Spinal cord (tissue), 10 donors: Measurements from ENCODE around the gene FZD1. TPM values are rescaled to one million over a fixed set of nuclear protein-coding genes. Genes with fewer than 3 reads are reported as not detected.

Experiments
- DNase-seq, 6 donors: peaks; one replicate each; pipeline versions ENCODE4 v3.0.0 to v3.0.0-alpha.2; 2013 to 2015; ENCODE audit warnings: low spot score in 6 of 6, low read depth in 4 of 6
- H3K27ac ChIP-seq: one replicate; pipeline ENCODE4 v1.5.1; 2013; ENCODE audit warnings: low read depth, low read length, control low read depth
- H3K27me3 ChIP-seq: one replicate; pipeline ENCODE4 v1.6.1; 2013; ENCODE audit warnings: low read length; ENCODE audit not compliant: control insufficient read depth, insufficient read depth
- H3K36me3 ChIP-seq: one replicate; pipeline ENCODE4 v1.6.1; 2013; ENCODE audit warnings: low read length; ENCODE audit not compliant: control insufficient read depth, insufficient read depth
- H3K4me1 ChIP-seq: one replicate; pipeline ENCODE4 v1.6.1; 2013; ENCODE audit warnings: low read length; ENCODE audit not compliant: control insufficient read depth, insufficient read depth
- H3K4me3 ChIP-seq: one replicate; pipeline ENCODE4 v1.5.1; 2013; ENCODE audit warnings: low read depth, low read length, control low read depth
- H3K9me3 ChIP-seq: one replicate; pipeline ENCODE4 v1.6.1; 2013; ENCODE audit warnings: low read length; ENCODE audit not compliant: control insufficient read depth, insufficient read depth
- WGBS: methylation state at CpG from one replicate; pipeline ENCODE4 v1.1.5; 2013; ENCODE audit warnings: missing lambda C conversion rate; ENCODE audit not compliant: insufficient coverage; 5-methylcytosine and 5-hydroxymethylcytosine counted together
- long read RNA-seq, 4 donors: transcript quantifications; one replicate each; lab custom pipeline, GENCODE V29; 2026
- polyA plus RNA-seq, 2 donors: library from polyadenylated mRNA; unstranded; fragments of 120-200 nt; gene quantifications; one replicate each; pipeline ENCODE4 v1.2.1, GENCODE V29; 2013; ENCODE audit not compliant: insufficient read length in 2 of 2
- total RNA-seq, 2 donors: library from RNA; depleted of rRNA in 1 of 2; stranded (reverse); fragments of 120-200 nt in 1 of 2; fragments of >200 nt in 1 of 2; gene quantifications; one replicate each; pipeline versions ENCODE4 v1.2.3 to v1.2.4, GENCODE V29; 2013 to 2014
- donor health status: healthy.

The FZD1 gene
- total RNA-seq (10 to 100 TPM; 23.9 to 26.3 TPM), polyA plus RNA-seq (10 to 100 TPM; 11.4 to 12.4 TPM)
- long read RNA-seq, donor 1, full-length matches to known transcripts = 11 of 11 reads
- long read RNA-seq, donor 1, partial matches to known transcripts = 0 of 11 reads
- long read RNA-seq, donor 1, other reads (novel, unspliced or antisense) = 0 of 11 reads
- long read RNA-seq, donor 2, full-length matches to known transcripts = 5 of 5 reads
- long read RNA-seq, donor 2, partial matches to known transcripts = 0 of 5 reads
- long read RNA-seq, donor 2, other reads (novel, unspliced or antisense) = 0 of 5 reads
- long read RNA-seq, donor 3, full-length matches to known transcripts = 17 of 17 reads
- long read RNA-seq, donor 3, partial matches to known transcripts = 0 of 17 reads
- long read RNA-seq, donor 3, other reads (novel, unspliced or antisense) = 0 of 17 reads
- long read RNA-seq, donor 4, full-length matches to known transcripts = 96 of 96 reads
- long read RNA-seq, donor 4, partial matches to known transcripts = 0 of 96 reads
- long read RNA-seq, donor 4, other reads (novel, unspliced or antisense) = 0 of 96 reads

- Histone ChIP-seq H3K4me1 (peaks cover 31% of the 10 kb centered on the region), H3K4me3 (peak within 1 kb of the TSS; percentile 66), H3K9me3 (no peaks in the 10 kb centered on the region), H3K36me3 (peaks cover 10% of the 10 kb centered on the region), H3K27ac (peak within 1 kb of the TSS; percentile 94), H3K27me3 (peaks cover 29% of the 10 kb centered on the region)
- DNase-seq = peak; percentile 91 to 99 (median 96)
- 0% methylated on average over 90 of the region's 90 CpGs for WGBS
Measured at GRCh38 chr7:91264046-91264923, at the start of gene FZD1. Gene FZD1 (plus strand): TSS chr7:91264433. CDS start chr7:91264881, 448 bp downstream.

- DNase-seq = no peak
- no peaks in the 10 kb centered on the region for H3K4me1 ChIP-seq
- no peaks in the 10 kb centered on the region for H3K9me3 ChIP-seq
- H3K27me3 ChIP-seq = no peaks in the 10 kb centered on the region
- H3K36me3 ChIP-seq = no peaks in the 10 kb centered on the region
- WGBS = no CpG with 5 or more reads among the region's 2 CpGs
- no peak overlapping the region for H3K27ac ChIP-seq
- H3K4me3 ChIP-seq = no peak overlapping the region
Measured at GRCh38 chr7:91226411-91226810, 37.8 kb upstream of the FZD1 start.

GRCh38 chr7:91228327-91228726 is 35.9 kb upstream of the FZD1 start:
- Histone ChIP-seq H3K27ac (no peak overlapping the region), H3K4me1 (peaks cover 2% of the 10 kb centered on the region), H3K36me3 (no peaks in the 10 kb centered on the region), H3K4me3 (no peak overlapping the region), H3K9me3 (no peaks in the 10 kb centered on the region), H3K27me3 (no peaks in the 10 kb centered on the region)
- WGBS = no CpG with 5 or more reads among the region's 2 CpGs
- no peak for DNase-seq

GRCh38 chr7:91228927-91229558 is 35.2 kb upstream of the FZD1 start:
- Histone ChIP-seq H3K4me1 (peaks cover 4% of the 10 kb centered on the region), H3K36me3 (no peaks in the 10 kb centered on the region), H3K27ac (no peak overlapping the region), H3K4me3 (no peak overlapping the region), H3K27me3 (no peaks in the 10 kb centered on the region), H3K9me3 (no peaks in the 10 kb centered on the region)
- WGBS = no CpG with 5 or more reads among the region's 2 CpGs
- peak in 2 of 6 donors; percentile 63 to 66 for DNase-seq

- no peaks in the 10 kb centered on the region for H3K27me3 ChIP-seq
- WGBS = no CpG with 5 or more reads among the region's 2 CpGs
- H3K9me3 ChIP-seq = no peaks in the 10 kb centered on the region
- DNase-seq = no peak
- peaks cover 4% of the 10 kb centered on the region for H3K4me1 ChIP-seq
- H3K27ac ChIP-seq = no peak overlapping the region
- H3K36me3 ChIP-seq = no peaks in the 10 kb centered on the region
- no peak overlapping the region for H3K4me3 ChIP-seq
Measured at GRCh38 chr7:91230100-91230499, 34.1 kb upstream of the FZD1 start.

GRCh38 chr7:91230503-91230902 is 33.7 kb upstream of the FZD1 start:
- Histone ChIP-seq H3K27me3 (no peaks in the 10 kb centered on the region), H3K36me3 (no peaks in the 10 kb centered on the region), H3K9me3 (no peaks in the 10 kb centered on the region), H3K4me1 (peaks cover 4% of the 10 kb centered on the region), H3K27ac (no peak overlapping the region), H3K4me3 (no peak overlapping the region)
- DNase-seq = peak in 1 of 6 donors; percentile 10
- WGBS = 94% methylated on average over 2 of the region's 3 CpGs

- 23% methylated on average over 5 of the region's 8 CpGs for WGBS
- no peak overlapping the region for H3K4me3 ChIP-seq
- H3K4me1 ChIP-seq = peaks cover 4% of the 10 kb centered on the region
- H3K27ac ChIP-seq = no peak overlapping the region
- DNase-seq = peak in 3 of 6 donors; percentile 33 to 85 (median 84)
- H3K9me3 ChIP-seq = no peaks in the 10 kb centered on the region
- H3K27me3 ChIP-seq = no peaks in the 10 kb centered on the region
- no peaks in the 10 kb centered on the region for H3K36me3 ChIP-seq
Measured at GRCh38 chr7:91233212-91233611, 31.0 kb upstream of the FZD1 start.

GRCh38 chr7:91235211-91235832 is 28.9 kb upstream of the FZD1 start:
- no CpG with 5 or more reads among the region's 6 CpGs for WGBS
- Histone ChIP-seq H3K9me3 (no peaks in the 10 kb centered on the region), H3K4me3 (no peak overlapping the region), H3K27me3 (no peaks in the 10 kb centered on the region), H3K4me1 (peaks cover 4% of the 10 kb centered on the region), H3K36me3 (no peaks in the 10 kb centered on the region), H3K27ac (no peak overlapping the region)
- no peak for DNase-seq

- no peaks in the 10 kb centered on the region for H3K9me3 ChIP-seq
- no peak overlapping the region for H3K27ac ChIP-seq
- no peaks in the 10 kb centered on the region for H3K4me1 ChIP-seq
- no peaks in the 10 kb centered on the region for H3K27me3 ChIP-seq
- no peaks in the 10 kb centered on the region for H3K36me3 ChIP-seq
- DNase-seq = no peak
- WGBS = no CpG with 5 or more reads among the region's 2 CpGs
- H3K4me3 ChIP-seq = no peak overlapping the region
Measured at GRCh38 chr7:91239171-91239604, 25.0 kb upstream of the FZD1 start.
